ENCODE results near the gene KLHDC1.
"Not testable (repeated sequence)": the region's sequence is repeated elsewhere in the genome, so short reads cannot be mapped to it uniquely, and the experiment has no call there.

The KLHDC1 gene

DNA sequence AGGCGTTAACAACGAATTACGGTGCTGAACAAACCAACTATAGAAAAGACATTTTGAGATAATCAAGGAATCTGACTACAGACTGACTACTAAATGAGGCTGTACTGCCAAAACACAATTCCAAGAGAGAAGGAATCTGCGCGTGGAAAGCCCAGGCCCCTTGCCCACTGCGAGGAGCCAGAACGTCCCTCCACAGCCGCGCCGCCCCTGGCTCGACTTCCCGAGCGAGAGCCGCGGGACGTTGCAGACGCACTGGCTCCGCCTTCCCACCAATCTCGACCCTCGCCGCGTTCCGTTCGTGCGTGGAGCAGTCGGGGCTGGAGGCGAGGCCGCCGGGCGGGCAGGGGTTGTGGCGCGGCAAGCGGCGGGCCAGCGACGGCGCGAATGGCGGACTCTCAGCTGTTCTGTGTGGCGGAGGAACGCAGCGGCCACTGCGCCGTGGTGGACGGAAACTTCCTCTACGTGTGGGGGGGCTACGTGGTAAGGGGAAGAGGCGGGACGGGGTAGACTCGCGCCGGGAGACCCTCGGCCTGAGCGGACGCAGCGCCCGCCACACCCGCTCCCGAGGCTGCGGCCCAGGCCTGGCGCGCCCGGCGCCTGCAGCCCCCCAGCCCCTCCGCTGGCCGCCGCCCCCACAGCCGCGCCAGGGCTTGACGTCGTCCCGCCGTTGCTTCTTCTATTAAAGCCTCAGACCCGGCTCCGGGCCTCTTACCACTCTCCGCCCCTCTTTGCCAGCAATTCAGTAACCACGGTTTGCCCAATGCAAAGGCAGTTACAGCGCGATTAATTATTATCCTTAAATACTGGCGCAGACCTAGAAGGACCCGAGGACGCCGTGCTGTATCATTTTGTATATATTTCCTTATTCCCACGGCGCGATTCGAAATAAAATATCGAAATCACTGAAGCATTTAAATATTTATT is at the start of gene KLHDC1:
TSS of gene KLHDC1 (plus strand) at position 310 of the 924 bp plus-strand sequence. CDS start at position 385, 75 bp downstream.
- FAIRE-seq = peak; percentile 11
- DNase-seq (ENCODE audit: insufficient read length, low spot score) = peak; percentile 47
- peak; percentile 71 for TF ChIP-seq POLR2A (IDR thresholded peaks at IDR 0.05; ENCODE audit: low read depth, low read length)

DNA sequence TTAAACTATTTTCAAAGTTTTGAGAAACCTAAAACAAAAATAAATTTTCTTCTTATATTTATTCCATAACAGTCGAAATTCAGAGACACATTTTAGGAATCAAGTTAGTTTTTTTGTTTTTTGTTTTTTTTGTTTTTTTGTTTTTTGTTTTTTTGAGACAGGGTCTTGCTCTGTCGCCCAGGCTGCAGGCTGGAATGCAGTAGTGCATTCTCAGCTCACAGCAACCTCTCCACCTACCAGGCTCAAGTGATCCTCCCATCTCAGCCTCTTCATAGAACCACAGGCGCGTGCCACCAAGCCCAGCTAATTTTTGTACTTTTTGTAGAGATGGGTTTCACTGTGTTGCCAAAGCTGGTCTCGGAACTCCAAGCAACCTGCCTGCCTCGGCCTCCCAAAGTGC is 39.4 kb upstream of the KLHDC1 start:
- FAIRE-seq (no peak), DNase-seq (ENCODE audit: insufficient read length, low spot score) (no peak)
- TF ChIP-seq POLR2A (IDR thresholded peaks at IDR 0.05; ENCODE audit: low read depth, low read length) = no peak

DNA sequence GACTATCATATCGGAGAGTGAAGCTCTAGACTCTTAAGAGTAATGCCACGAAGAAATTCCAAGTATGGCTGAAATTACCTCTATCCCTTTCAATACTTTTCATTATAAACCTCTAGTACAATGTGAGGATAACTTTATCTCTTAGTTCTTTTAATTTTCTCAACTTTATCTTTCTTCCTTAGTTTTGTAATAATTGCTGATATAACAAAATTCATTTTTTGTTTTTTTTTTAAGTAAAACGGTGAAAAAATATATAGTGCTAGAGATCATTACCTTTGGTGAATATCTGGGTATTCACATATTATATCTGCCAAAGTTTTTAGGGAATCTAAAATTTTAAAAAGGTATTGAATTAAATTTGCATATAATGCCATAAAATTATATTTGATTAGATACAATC is 38.4 kb upstream of the KLHDC1 start:
- TF ChIP-seq POLR2A (IDR thresholded peaks at IDR 0.05; ENCODE audit: low read depth, low read length) = no peak
- no peak for DNase-seq (ENCODE audit: insufficient read length, low spot score)
- no peak for FAIRE-seq

GRCh38 chr14:49657500-49657899 is 35.4 kb upstream of the KLHDC1 start:
- FAIRE-seq; DNase-seq (ENCODE audit: insufficient read length, low spot score): not testable (repeated sequence)

GRCh38 chr14:49659526-49660455 is 33.1 kb upstream of the KLHDC1 start:
- no peak for TF ChIP-seq POLR2A (IDR thresholded peaks at IDR 0.05; ENCODE audit: low read depth, low read length)
- no peak for DNase-seq (ENCODE audit: insufficient read length, low spot score)
- FAIRE-seq = peak; percentile 11

DNA sequence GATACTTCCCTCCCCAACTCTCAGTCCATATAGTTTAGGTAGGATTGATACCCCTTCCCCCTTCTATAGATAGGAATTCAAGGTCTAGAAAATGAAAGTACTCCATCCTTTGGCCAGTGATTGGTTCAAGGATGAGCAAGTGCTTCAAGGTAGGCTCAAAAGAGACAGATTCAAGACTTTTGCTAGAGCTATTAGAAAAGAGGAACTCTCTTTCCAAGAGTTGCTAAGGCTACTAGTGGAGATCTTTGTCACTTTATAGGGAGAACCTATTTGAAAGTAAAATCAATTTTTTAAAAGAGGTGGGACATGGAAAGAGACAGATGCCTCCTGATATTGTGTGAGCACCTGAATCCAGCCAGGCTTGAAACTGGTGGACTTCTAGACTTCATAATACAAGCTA is 22.4 kb upstream of the KLHDC1 start:
- FAIRE-seq = no peak

GRCh38 chr14:49673586-49673985 is 19.3 kb upstream of the KLHDC1 start:
- no peak for DNase-seq (ENCODE audit: insufficient read length, low spot score)
- no peak for TF ChIP-seq POLR2A (IDR thresholded peaks at IDR 0.05; ENCODE audit: low read depth, low read length)
- no peak for FAIRE-seq

More for the DNA sequence above, 22.4 kb upstream of the KLHDC1 start:
- DNase-seq (ENCODE audit: insufficient read length, low spot score) = no peak
- no peak for TF ChIP-seq POLR2A (IDR thresholded peaks at IDR 0.05; ENCODE audit: low read depth, low read length)

GRCh38 chr14:49677643-49678042 is 15.3 kb upstream of the KLHDC1 start:
- no peak for FAIRE-seq
- no peak for DNase-seq (ENCODE audit: insufficient read length, low spot score)
- TF ChIP-seq POLR2A (IDR thresholded peaks at IDR 0.05; ENCODE audit: low read depth, low read length) = no peak

GRCh38 chr14:49679271-49679670 is 13.6 kb upstream of the KLHDC1 start:
- FAIRE-seq (peak; percentile 68), DNase-seq (ENCODE audit: insufficient read length, low spot score) (no peak)
- TF ChIP-seq POLR2A (IDR thresholded peaks at IDR 0.05; ENCODE audit: low read depth, low read length) = no peak

DNA sequence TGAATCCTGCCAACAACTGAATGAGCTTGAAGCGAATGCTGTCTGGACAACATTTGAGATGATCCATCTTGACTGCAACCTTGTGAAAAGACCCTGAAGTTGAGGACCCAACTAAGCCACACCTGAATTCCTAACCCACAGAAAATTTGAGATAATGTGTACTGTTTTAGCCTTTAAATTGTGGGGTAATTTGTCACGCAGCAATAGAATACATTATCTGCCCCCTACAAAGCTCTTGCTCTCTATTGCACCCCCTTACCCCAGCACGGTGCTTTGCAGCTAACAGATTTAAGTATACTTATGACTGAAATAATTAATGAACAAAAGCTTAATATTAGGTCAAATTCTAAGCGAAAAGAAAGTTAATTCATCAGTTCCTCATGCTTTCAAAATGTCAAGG is 6.5 kb upstream of the KLHDC1 start:
- TF ChIP-seq POLR2A (IDR thresholded peaks at IDR 0.05; ENCODE audit: low read depth, low read length) = no peak
- FAIRE-seq = no peak
- no peak for DNase-seq (ENCODE audit: insufficient read length, low spot score)

DNA sequence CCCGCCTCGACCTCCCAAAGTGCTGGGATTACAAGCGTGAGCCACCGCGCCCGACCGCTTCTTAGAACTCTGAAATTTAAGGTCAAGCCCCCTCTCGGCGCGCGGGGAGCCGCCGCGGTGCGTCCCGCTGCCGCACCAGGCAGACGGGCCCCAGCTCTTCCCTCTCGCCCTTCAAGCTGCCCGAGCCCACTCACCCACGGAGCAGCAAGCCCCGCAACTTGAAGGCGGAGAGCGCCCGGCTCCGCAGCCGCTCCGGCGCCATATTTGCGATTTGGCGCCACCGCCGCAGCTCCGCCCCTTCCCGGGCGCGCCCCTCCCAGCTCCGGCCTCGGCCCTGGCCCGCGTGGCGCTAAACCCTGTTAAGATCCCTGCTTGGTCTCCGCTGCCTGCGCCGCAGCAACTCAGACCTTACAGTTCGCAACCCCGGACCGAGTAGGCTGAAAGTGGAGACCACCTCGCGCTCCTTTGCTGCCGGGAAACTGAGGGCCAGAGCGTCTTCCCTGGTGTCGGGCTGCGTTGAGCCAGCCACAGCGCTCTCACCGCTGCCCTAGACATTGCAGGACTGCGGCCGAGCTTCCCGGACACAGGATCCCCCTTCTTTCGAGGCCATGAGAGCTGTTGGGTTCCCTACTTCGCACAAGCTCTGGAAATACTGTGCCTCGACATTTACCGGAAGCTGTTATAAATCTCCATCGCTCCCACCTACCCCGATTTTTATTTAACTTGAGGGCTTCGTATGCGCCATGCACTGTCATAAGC is 4.8 kb upstream of the KLHDC1 start, which contains the start of gene POLE2:
TSS of gene POLE2 (minus strand) at position 273 of the 759 bp plus-strand sequence. CDS start at position 262, 11 bp downstream.
- DNase-seq (ENCODE audit: insufficient read length, low spot score) (peak; percentile 25), FAIRE-seq (no peak)
- TF ChIP-seq POLR2A (IDR thresholded peaks at IDR 0.05; ENCODE audit: low read depth, low read length) = 0 out of 2 replicates have a peak, but pooled peaks have one; percentile 48

DNA sequence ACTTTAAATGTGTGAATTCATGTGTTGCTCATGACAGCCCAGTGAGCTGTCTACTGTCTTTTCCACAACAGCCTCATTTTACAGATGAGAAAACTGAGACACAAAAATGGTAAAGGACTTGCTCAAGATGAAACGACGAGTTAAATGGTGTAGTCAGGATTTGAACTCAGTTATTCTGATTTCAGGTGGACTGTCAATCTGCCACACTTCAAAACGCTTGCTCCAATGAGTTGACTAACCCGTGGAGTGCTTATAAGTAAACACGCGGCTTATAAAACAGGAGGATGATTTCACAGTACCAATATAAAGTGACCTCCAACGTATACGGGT is 4.3 kb upstream of the KLHDC1 start:
- no peak for DNase-seq (ENCODE audit: insufficient read length, low spot score)
- TF ChIP-seq POLR2A (IDR thresholded peaks at IDR 0.05; ENCODE audit: low read depth, low read length) = no peak
- FAIRE-seq = no peak

GRCh38 chr14:49691031-49691430 is 1.9 kb upstream of the KLHDC1 start:
- no peak for FAIRE-seq
- no peak for TF ChIP-seq POLR2A (IDR thresholded peaks at IDR 0.05; ENCODE audit: low read depth, low read length)
- DNase-seq (ENCODE audit: insufficient read length, low spot score) = no peak

All from H54 (cell line).